Measurements from ENCODE around the gene IL2.

Gene IL2
- total RNA-seq, result 1.6 to 39.2 (median 5.7) reads per million in 4 experiments

- DNase-seq, result no peak
Observed at GRCh38 chr4:122456231-122457116, at the start of gene IL2. IL2 (minus strand) TSS chr4:122456725; CDS start chr4:122456440, 285 bp downstream.

- no peak for DNase-seq
Observed at GRCh38 chr4:122503214-122503613, 46.7 kb upstream of the IL2 start.

- DNase-seq, result no peak
Observed at GRCh38 chr4:122500852-122501501, 44.5 kb upstream of the IL2 start.

- DNase-seq, result no peak
Observed at GRCh38 chr4:122489061-122489460, 32.5 kb upstream of the IL2 start.

GRCh38 chr4:122483481-122483880 lies 27.0 kb upstream of the IL2 start:
- no peak for DNase-seq

- DNase-seq, result no peak
Observed at GRCh38 chr4:122481766-122482405, 25.4 kb upstream of the IL2 start.

GRCh38 chr4:122480655-122481487 lies 24.3 kb upstream of the IL2 start:
- no peak for DNase-seq

- DNase-seq, result no peak
Observed at GRCh38 chr4:122479935-122480416, 23.5 kb upstream of the IL2 start.

- DNase-seq, result no peak
Observed at GRCh38 chr4:122476745-122477144, 20.2 kb upstream of the IL2 start.

- DNase-seq, result no peak
Observed at GRCh38 chr4:122476126-122476525, 19.6 kb upstream of the IL2 start.

GRCh38 chr4:122475233-122475632 lies 18.7 kb upstream of the IL2 start:
- no peak for DNase-seq

- DNase-seq, result no peak
Observed at GRCh38 chr4:122469457-122469856, 12.9 kb upstream of the IL2 start.

- DNase-seq, result no peak
Observed at GRCh38 chr4:122458625-122459024, 2.1 kb upstream of the IL2 start.

GRCh38 chr4:122453384-122453995 lies 3.0 kb downstream of the IL2 start:
- no peak for DNase-seq

GRCh38 chr4:122450847-122451246 lies 5.7 kb downstream of the IL2 start:
- no peak for DNase-seq

GRCh38 chr4:122434285-122434684 lies 22.2 kb downstream of the IL2 start:
- DNase-seq, result no peak

GRCh38 chr4:122431351-122431750 lies 25.2 kb downstream of the IL2 start:
- no peak for DNase-seq

- no peak for DNase-seq
Observed at GRCh38 chr4:122423246-122423645, 33.3 kb downstream of the IL2 start.

GRCh38 chr4:122412547-122412946 lies 44.0 kb downstream of the IL2 start:
- no peak for DNase-seq

GRCh38 chr4:122403861-122404260 lies 52.7 kb downstream of the IL2 start:
- DNase-seq, result no peak

Measured in effector CD8-positive, alpha-beta T cell (primary cell).